ENCODE data around the gene SNRNP200. TPM values are rescaled to one million over a fixed set of nuclear protein-coding genes. Genes with fewer than 3 reads are reported as not detected.

Gene SNRNP200
- total RNA-seq, 1 donor from 2014 or later, result 57.4 TPM

GRCh38 chr2:96274355-96275056 is 30.8 kb downstream of the SNRNP200 start:
- Histone ChIP-seq H3K27me3 (no peaks in the 10 kb centered on the region), H3K4me3 (no peak overlapping the region), H3K9me3 (no peaks in the 10 kb centered on the region), H3K36me3 (peaks cover 84 to 88% of the 10 kb centered on the region in 2 donors), H3K4me1 (no peaks in the 10 kb centered on the region), H3K27ac (no peak overlapping the region)
- DNase-seq (ENCODE audit: low spot score in 2 of 2), result no peak
- TF ChIP-seq CTCF (IDR thresholded peaks at IDR 0.05), result no peak
- intact Hi-C loops (cut with DNase I), result no loop called here

DNA sequence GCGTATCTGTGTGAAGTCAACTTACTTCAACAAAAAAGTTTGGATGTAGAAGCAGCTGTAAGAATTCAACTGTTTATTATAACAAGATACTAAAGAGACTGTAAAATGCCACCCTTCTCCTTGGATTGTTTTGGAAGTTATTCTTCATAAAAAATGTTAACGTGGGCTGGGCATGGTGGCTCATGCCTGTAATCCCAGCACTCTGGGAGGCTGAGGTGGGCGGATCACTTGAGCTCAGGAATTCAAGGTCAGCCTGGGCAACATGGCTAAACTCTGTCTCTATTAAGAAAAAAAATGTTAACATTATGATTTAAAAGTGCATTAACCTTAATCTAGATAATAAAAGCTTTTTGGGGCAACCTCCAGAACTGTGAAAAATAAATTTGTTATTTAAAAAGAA is 31.6 kb downstream of the SNRNP200 start:
- H3K4me3 ChIP-seq, result no peak overlapping the region
- no peak for DNase-seq (ENCODE audit: low spot score in 2 of 2)
- intact Hi-C loops (cut with DNase I), result no loop called here
- no peaks in the 10 kb centered on the region for H3K4me1 ChIP-seq
- H3K27me3 ChIP-seq, result no peaks in the 10 kb centered on the region
- no peaks in the 10 kb centered on the region for H3K9me3 ChIP-seq
- TF ChIP-seq CTCF (IDR thresholded peaks at IDR 0.05), result no peak
- H3K36me3 ChIP-seq, result peaks cover 84 to 88% of the 10 kb centered on the region in 2 donors
- no peak overlapping the region for H3K27ac ChIP-seq

- TF ChIP-seq CTCF (IDR thresholded peaks at IDR 0.05), result no peak
- Histone ChIP-seq H3K27me3 (no peaks in the 10 kb centered on the region), H3K9me3 (no peaks in the 10 kb centered on the region), H3K27ac (no peak overlapping the region), H3K4me3 (no peak overlapping the region), H3K4me1 (peaks cover 0 to 5% of the 10 kb centered on the region in 2 donors), H3K36me3 (peaks cover 76 to 78% of the 10 kb centered on the region in 2 donors)
- DNase-seq (ENCODE audit: low spot score in 2 of 2), result no peak
- intact Hi-C loops (cut with DNase I), result no loop called here
Measured at GRCh38 chr2:96271995-96272394, 33.4 kb downstream of the SNRNP200 start.

- DNase-seq (ENCODE audit: low spot score in 2 of 2), result no peak
- H3K4me1 ChIP-seq, result peaks cover 13 to 29% of the 10 kb centered on the region in 2 donors
- H3K27me3 ChIP-seq, result no peaks in the 10 kb centered on the region
- H3K36me3 ChIP-seq, result peaks cover 38% of the 10 kb centered on the region in 2 donors
- peak overlapping the region in 1 of 2 donors; percentile 81 for H3K4me3 ChIP-seq
- intact Hi-C loops (cut with DNase I), result loop anchor here (2.0 to 10.0 kb wide), 6 partner anchors 123 to 1397 kb away; partner anchors contain the start of genes ACTR1B, ANKRD36C, C2orf92 and CNNM3
- no peaks in the 10 kb centered on the region for H3K9me3 ChIP-seq
- TF ChIP-seq CTCF (IDR thresholded peaks at IDR 0.05), result no peak
- no peak overlapping the region for H3K27ac ChIP-seq
Measured at GRCh38 chr2:96267159-96267971, 38.0 kb downstream of the SNRNP200 start.

DNA sequence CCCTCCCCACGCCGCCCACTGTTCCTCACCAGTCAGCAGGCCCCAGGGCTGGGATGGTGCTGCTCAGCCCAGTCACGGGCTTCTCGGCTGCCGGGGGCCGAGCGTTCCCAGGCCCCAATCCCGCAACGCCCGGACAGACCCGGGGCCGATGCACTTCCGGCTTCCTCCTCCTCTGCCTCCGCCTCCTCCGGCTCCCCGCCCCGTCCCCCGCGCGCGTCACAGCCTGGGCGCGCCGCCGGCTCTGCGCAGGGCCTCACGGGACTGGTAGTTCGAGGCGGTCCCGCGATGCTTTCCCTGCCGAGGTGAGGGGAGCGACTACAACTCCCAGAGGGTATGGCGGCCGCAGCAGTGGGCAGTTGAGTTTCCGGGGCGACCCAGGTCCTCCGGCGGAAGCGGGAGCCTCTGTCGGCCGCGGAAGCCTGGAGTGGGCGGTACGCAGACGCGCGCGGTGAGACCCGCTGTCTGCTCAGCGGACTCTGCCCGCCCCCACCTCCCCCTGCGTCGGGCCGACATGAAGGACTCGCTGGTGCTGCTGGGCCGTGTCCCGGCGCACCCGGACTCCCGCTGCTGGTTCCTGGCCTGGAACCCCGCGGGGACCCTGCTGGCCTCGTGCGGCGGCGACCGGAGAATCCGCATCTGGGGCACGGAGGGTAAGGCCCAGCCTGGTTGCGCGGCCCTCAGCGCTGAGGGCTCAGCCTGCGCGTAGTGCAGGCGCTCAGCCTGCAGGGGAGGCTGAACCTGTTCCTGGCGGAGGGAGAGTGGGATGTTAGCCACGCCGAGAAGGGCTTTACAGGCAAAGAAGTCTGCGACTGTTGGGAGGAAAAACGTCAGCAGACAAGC is 39.3 kb downstream of the SNRNP200 start, which contains the start of the genes CIAO1 and TMEM127:
TSS of gene CIAO1 (plus strand) at position 386 of the 840 bp plus-strand sequence. CDS start at position 512, 126 bp downstream.
TSS of gene TMEM127 (minus strand) at position 158 of the 840 bp plus-strand sequence. CDS start 616 bp downstream, outside the sequence.
- DNase-seq (ENCODE audit: low spot score in 2 of 2), result peak; percentile 95 to 99
- Histone ChIP-seq H3K27ac (peak within 1 kb of the TSS; percentile 94), H3K4me1 (peaks cover 15 to 38% of the 10 kb centered on the region in 2 donors), H3K27me3 (no peaks in the 10 kb centered on the region), H3K9me3 (no peaks in the 10 kb centered on the region), H3K4me3 (peak within 1 kb of the TSS; percentile 81 to 84), H3K36me3 (peaks cover 25% of the 10 kb centered on the region in 2 donors)
- TF ChIP-seq CTCF (IDR thresholded peaks at IDR 0.05), result peak; percentile 20 to 57 (median 24)
- intact Hi-C loops (cut with DNase I), result loop anchor here (1.0 to 10.0 kb wide), 8 partner anchors 39 to 1399 kb away; partner anchors contain the start of genes ACTR1B, ANKRD36C, C2orf92 and CNNM3
